HCT116 (cell line): ENCODE data around the gene ITIH5. TPM values are rescaled to one million over a fixed set of nuclear protein-coding genes. Genes with fewer than 3 reads are reported as not detected.

Experiments
- ATAC-seq: fragments of 200-7000 bp; cut with Tn5 transposase; 2 replicates; pipeline ENCODE4 v1.9.1; 2020; ENCODE audit warnings: mild to moderate bottlenecking, moderate library complexity
- BruUV-seq: library from RNA; stranded (reverse); fragments of 400-500 nt; replicated peaks from 2 replicates; lab custom pipeline; 2021; lab: Mats Ljungman, UMichigan
- CTCF ChIA-PET: fragments of 300-600 bp; sonication (Branson Sonifier 250); formaldehyde crosslinking; loops from one replicate; lab custom pipeline; 2021; ENCODE audit warnings: antibody characterized with exemption; lab: Charles Lee
- POLR2A ChIA-PET: fragments of 300-600, 350-600 bp; sonication (Branson Sonifier 250); formaldehyde crosslinking; loops from one replicate; lab custom pipeline; 2021; ENCODE audit warnings: antibody characterized with exemption; lab: Charles Lee
- RAD21 ChIA-PET, 2 experiments: fragments of 300-600 bp; sonication (Branson Sonifier 250); formaldehyde crosslinking; loops; one replicate each; lab custom pipeline; 2023; ENCODE audit warnings: low total read pairs in 2 of 2; ENCODE audit not compliant: uncharacterized antibody in 2 of 2, unreplicated experiment in 2 of 2, low non-redundant PET in 1 of 2; lab: Charles Lee
- DNase-seq: peaks from one replicate; pipeline ENCODE4 v3.0.0-alpha.2; 2010; ENCODE audit warnings: low read depth, low spot score
- H2AFZ ChIP-seq: fragments of 200-600 bp; shearing (Covaris generic), sonication (generic); 2 replicates; pipeline ENCODE4 v1.6.1; 2017; ENCODE audit warnings: low read depth, mixed run types, mixed read lengths, antibody characterized with exemption, low read length; ENCODE audit not compliant: poor library complexity, severe bottlenecking
- H3K27ac ChIP-seq: 2 replicates; pipeline ENCODE4 v1.5.1; 2012; ENCODE audit warnings: low read depth, low read length
- H3K27me3 ChIP-seq: fragments of 200-600 bp; sonication (generic); 2 replicates; pipeline ENCODE4 v1.6.1; 2016; ENCODE audit warnings: mixed run types, low read length, mixed read lengths; ENCODE audit not compliant: insufficient read depth
- H3K36me3 ChIP-seq, 2 experiments: fragments of 200-500 bp in 1 of 2; fragments of 200-600 bp in 1 of 2; sonication (Bioruptor generic) in 1 of 2; sonication (generic) in 1 of 2; 2 replicates each; pipeline versions ENCODE4 v1.5.1 to v1.6.1; 2014 to 2016; ENCODE audit warnings: low read length in 2 of 2, inconsistent platforms in 1 of 2, mixed read lengths in 1 of 2, mixed run types in 1 of 2; ENCODE audit not compliant: insufficient read depth in 2 of 2, control insufficient read depth in 1 of 2
- H3K4me1 ChIP-seq, 2 experiments: fragments of 200-600 bp in 1 of 2; sonication (generic) in 1 of 2; 2 replicates each; pipeline versions ENCODE4 v1.5.1 to v1.6.1; 2012 to 2017; ENCODE audit warnings: low read length in 2 of 2, inconsistent platforms in 1 of 2, mild to moderate bottlenecking in 1 of 2, mixed read lengths in 1 of 2, mixed run types in 1 of 2, moderate library complexity in 1 of 2; ENCODE audit not compliant: insufficient read depth in 2 of 2, control insufficient read depth in 1 of 2
- H3K4me2 ChIP-seq: fragments of 200-600 bp; sonication (generic); 2 replicates; pipeline ENCODE4 v1.6.1; 2017; ENCODE audit warnings: mixed run types, low read length, mixed read lengths
- H3K4me3 ChIP-seq, 2 experiments: fragments of 200-600 bp in 1 of 2; sonication (generic) in 1 of 2; replicated peaks in 1 of 2; 2 replicates each; pipeline ENCODE4 v1.5.1; 2011 to 2016; ENCODE audit warnings: low read length in 2 of 2, control low read depth in 1 of 2, low read depth in 1 of 2, mild to moderate bottlenecking in 1 of 2, mixed read lengths in 1 of 2, mixed run types in 1 of 2
- H3K79me2 ChIP-seq: fragments of 200-600 bp; sonication (generic); 2 replicates; pipeline ENCODE4 v1.6.1; 2017; ENCODE audit warnings: mild to moderate bottlenecking, mixed run types, low read length, moderate library complexity, mixed read lengths; ENCODE audit not compliant: insufficient read depth
- H3K9ac ChIP-seq: fragments of 200-600 bp; sonication (generic); 2 replicates; pipeline ENCODE4 v1.6.1; 2016; ENCODE audit warnings: low read length, mixed read lengths
- H3K9me2 ChIP-seq: fragments of 200-600 bp; sonication (generic), shearing (Covaris generic); 2 replicates; pipeline ENCODE4 v1.6.1; 2017; ENCODE audit warnings: mixed run types, mild to moderate bottlenecking, moderate library complexity; ENCODE audit not compliant: insufficient read depth
- H3K9me3 ChIP-seq, 2 experiments: fragments of 200-500 bp in 1 of 2; fragments of 200-600 bp in 1 of 2; sonication (Bioruptor generic) in 1 of 2; sonication (generic) in 1 of 2; 2 replicates each; pipeline ENCODE4 v1.6.1; 2014 to 2017; ENCODE audit warnings: low read length in 2 of 2, mixed read lengths in 2 of 2, inconsistent platforms in 1 of 2, low read depth in 1 of 2, mild to moderate bottlenecking in 1 of 2, mixed run types in 1 of 2, moderate library complexity in 1 of 2; ENCODE audit not compliant: control insufficient read depth in 1 of 2, insufficient read depth in 1 of 2
- H4K20me1 ChIP-seq: fragments of 200-600 bp; sonication (generic), shearing (Covaris generic); 2 replicates; pipeline ENCODE4 v1.6.1; 2017; ENCODE audit warnings: mixed run types, mild to moderate bottlenecking, moderate library complexity; ENCODE audit not compliant: insufficient read depth
- ATF3 ChIP-seq: IDR thresholded peaks from 2 replicates; pipeline ENCODE4 v1.6.1; 2012
- CBX3 ChIP-seq: IDR thresholded peaks from 2 replicates; pipeline ENCODE4 v1.6.1; 2012; ENCODE audit warnings: low read depth
- CEBPB ChIP-seq: IDR thresholded peaks from 2 replicates; pipeline ENCODE4 v1.6.1; 2012; ENCODE audit warnings: low read depth
- ELF1 ChIP-seq: IDR thresholded peaks from 2 replicates; pipeline ENCODE4 v1.6.1; 2012; ENCODE audit warnings: low read depth, borderline replicate concordance
- MAX ChIP-seq: IDR thresholded peaks from 2 replicates; pipeline ENCODE4 v1.6.1; 2012
- POLR2A ChIP-seq: IDR thresholded peaks from 2 replicates; pipeline ENCODE4 v1.7.0; 2011; ENCODE audit warnings: borderline replicate concordance; ENCODE audit not compliant: insufficient read depth, insufficient read length; ENCODE audit errors: extremely low read depth
- POLR2AphosphoS5 ChIP-seq: IDR thresholded peaks from 2 replicates; pipeline ENCODE4 v1.6.1; 2011; ENCODE audit warnings: mild to moderate bottlenecking, low read depth, low read length, moderate library complexity
- RAD21 ChIP-seq: IDR thresholded peaks from 2 replicates; pipeline ENCODE4 v1.6.1; 2012; ENCODE audit warnings: low read depth, mild to moderate bottlenecking
- SP1 ChIP-seq: IDR thresholded peaks from 2 replicates; pipeline ENCODE4 v1.6.1; 2012; ENCODE audit warnings: low read depth
- TCF7L2 ChIP-seq: IDR thresholded peaks from 2 replicates; pipeline ENCODE4 v1.7.0; 2011; ENCODE audit warnings: borderline replicate concordance, inconsistent platforms; ENCODE audit not compliant: insufficient read depth, insufficient read length; ENCODE audit errors: extremely low read depth
- YY1 ChIP-seq: IDR thresholded peaks from 2 replicates; pipeline ENCODE4 v1.6.1; 2011; ENCODE audit warnings: low read length, low read depth, moderate library complexity, mild to moderate bottlenecking; ENCODE audit not compliant: insufficient replicate concordance; ENCODE audit errors: extremely low read depth
- ZBTB33 ChIP-seq: IDR thresholded peaks from 2 replicates; pipeline ENCODE4 v1.6.1; 2011; ENCODE audit warnings: mild to moderate bottlenecking, low read length, moderate library complexity; ENCODE audit not compliant: insufficient replicate concordance; ENCODE audit errors: extremely low read depth
- ZFX ChIP-seq: fragments of 450-650 bp; IDR thresholded peaks from 2 replicates; pipeline ENCODE4 v1.6.1; 2017
- intact Hi-C: fragments of 100-400 bp; cut with micrococcal nuclease; formaldehyde crosslinking; loops from 2 replicates; pipeline ENCODE4 v1.10.0; 2022
- total RNA-seq: library from RNA; stranded (reverse); gene quantifications from one replicate; pipeline ENCODE4 v1.2.1, GENCODE V29; 2021; ENCODE audit not compliant: unreplicated experiment

The ITIH5 gene
- total RNA-seq, 1 experiment from 2014 or later: not detected

GRCh38 chr10:7634142-7634894 is 32.4 kb downstream of the ITIH5 start:
- no peak overlapping the region for H2AFZ ChIP-seq
- no peaks in the 10 kb centered on the region for H3K9me2 ChIP-seq
- no peaks in the 10 kb centered on the region for H3K4me1 ChIP-seq
- no peak for TF ChIP-seq CEBPB
- ChIA-PET CTCF (no interaction called here), RAD21 (no interaction called here), POLR2A (no interaction called here)
- DNase-seq (no peak), ATAC-seq (no peak)
- no peak overlapping the region for H3K4me2 ChIP-seq
- no peak overlapping the region for H3K27ac ChIP-seq
- H3K79me2 ChIP-seq: no peaks in the 10 kb centered on the region
- H3K9ac ChIP-seq: no peak overlapping the region
- H4K20me1 ChIP-seq: no peaks in the 10 kb centered on the region
- BruUV-seq: no TSS peak
- H3K4me3 ChIP-seq: no peak overlapping the region
- no peaks in the 10 kb centered on the region for H3K27me3 ChIP-seq
- intact Hi-C loops: no loop called here
- H3K9me3 ChIP-seq: no peaks in the 10 kb centered on the region; a peak in 1 of 4 replicates
- no peaks in the 10 kb centered on the region for H3K36me3 ChIP-seq

DNA sequence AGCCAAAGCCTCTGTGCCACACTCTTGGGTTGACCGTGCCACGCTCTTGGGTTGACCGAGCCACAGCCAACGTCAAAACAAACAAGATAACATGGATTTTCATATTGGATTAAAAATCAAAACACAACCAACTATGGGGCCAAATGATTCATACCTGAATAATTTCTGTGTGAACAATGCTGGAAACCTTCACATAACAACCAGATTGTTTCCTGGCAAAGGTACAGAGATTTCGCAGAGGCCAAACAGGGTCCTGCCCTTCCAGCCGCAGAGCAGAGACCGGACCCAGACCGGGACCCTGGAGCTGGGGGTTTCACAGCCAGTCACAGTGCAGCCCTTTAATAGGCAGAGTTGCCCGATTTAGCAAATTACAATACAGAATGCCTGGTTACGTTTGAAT is 40.5 kb downstream of the ITIH5 start:
- no TSS peak for BruUV-seq
- H2AFZ ChIP-seq: no peak overlapping the region
- ChIA-PET POLR2A (no interaction called here), RAD21 (no interaction called here), CTCF (no interaction called here)
- H3K36me3 ChIP-seq: no peaks in the 10 kb centered on the region
- H4K20me1 ChIP-seq: no peaks in the 10 kb centered on the region
- intact Hi-C loops: no loop called here
- ATAC-seq (no peak), DNase-seq (no peak)
- no peaks in the 10 kb centered on the region for H3K79me2 ChIP-seq
- H3K9ac ChIP-seq: no peak overlapping the region
- peaks cover 14% of the 10 kb centered on the region; the same call in 1 of the 2 replicates for H3K27me3 ChIP-seq
- H3K27ac ChIP-seq: no peak overlapping the region
- no peaks in the 10 kb centered on the region for H3K9me2 ChIP-seq
- H3K4me2 ChIP-seq: no peak overlapping the region
- TF ChIP-seq ZBTB33 (no peak), CBX3 (no peak), POLR2A (no peak), RAD21 (no peak), ZFX (no peak), ELF1 (no peak), YY1 (no peak), SP1 (no peak), TCF7L2 (no peak), ATF3 (no peak), MAX (no peak), POLR2AphosphoS5 (no peak)
- H3K9me3 ChIP-seq: no peaks in the 10 kb centered on the region
- H3K4me3 ChIP-seq: no peak overlapping the region
- no peaks in the 10 kb centered on the region for H3K4me1 ChIP-seq
